Right atrium auricular region (tissue), 2 donors: ENCODE results near the gene HINT3. TPM values are rescaled to one million over a fixed set of nuclear protein-coding genes. Genes with fewer than 3 reads are reported as not detected.
"Not testable (repeated sequence)": the region's sequence is repeated elsewhere in the genome, so short reads cannot be mapped to it uniquely, and the experiment has no call there.

Source experiments
- DNase-seq: peaks from one replicate; pipeline ENCODE4 v3.0.0-alpha.2; 2019; ENCODE audit warnings: low spot score
- H3K27ac ChIP-seq, 2 donors: fragments of 200-600 bp; sonication (generic); 1 replicate in 1 of 2; 2 replicates in 1 of 2; pipeline ENCODE4 v1.5.1; 2016 to 2019
- H3K27me3 ChIP-seq, 2 donors: fragments of 200-600 bp; sonication (generic); one replicate each; pipeline versions ENCODE4 v1.5.1 to v1.6.0; 2017 to 2019
- H3K36me3 ChIP-seq: fragments of 200-600 bp; sonication (generic); one replicate; pipeline ENCODE4 v1.5.1; 2016
- H3K4me1 ChIP-seq, 2 donors: fragments of 200-600 bp; sonication (generic); one replicate each; pipeline versions ENCODE4 v1.5.1 to v1.6.0; 2017 to 2019
- H3K4me3 ChIP-seq, 2 donors: fragments of 200-600 bp; sonication (generic); 1 replicate in 1 of 2; 2 replicates in 1 of 2; pipeline ENCODE4 v1.5.1; 2017 to 2019; ENCODE audit warnings: mild to moderate bottlenecking in 1 of 2, moderate library complexity in 1 of 2
- H3K9me3 ChIP-seq, 2 donors: fragments of 200-600 bp; sonication (generic); one replicate each; pipeline ENCODE4 v1.5.1; 2019
- total RNA-seq, 2 donors: library from RNA; depleted of rRNA; stranded (reverse); fragments of >200 nt; gene quantifications; one replicate each; pipeline ENCODE4 v1.1.0, GENCODE V29; 2016
- TF ChIP-seq, protein P1 (sequence below), 2 donors: fragments of 200-600 bp; sonication (generic); IDR thresholded peaks; one replicate each; pipeline ENCODE4 v1.5.1; 2019; ENCODE audit warnings: antibody characterized with exemption in 2 of 2

Gene HINT3
- total RNA-seq, 2 donors from 2014 or later: 16.6 to 30.2 TPM

- Histone ChIP-seq H3K9me3 (no peaks in the 10 kb centered on the region), H3K4me1 (no peaks in the 10 kb centered on the region), H3K27me3 (no peaks in the 10 kb centered on the region), H3K4me3 (no peak overlapping the region), H3K27ac (no peak overlapping the region), H3K36me3 (peaks cover 57% of the 10 kb centered on the region)
- DNase-seq: no peak
- TF ChIP-seq, protein P1, sequence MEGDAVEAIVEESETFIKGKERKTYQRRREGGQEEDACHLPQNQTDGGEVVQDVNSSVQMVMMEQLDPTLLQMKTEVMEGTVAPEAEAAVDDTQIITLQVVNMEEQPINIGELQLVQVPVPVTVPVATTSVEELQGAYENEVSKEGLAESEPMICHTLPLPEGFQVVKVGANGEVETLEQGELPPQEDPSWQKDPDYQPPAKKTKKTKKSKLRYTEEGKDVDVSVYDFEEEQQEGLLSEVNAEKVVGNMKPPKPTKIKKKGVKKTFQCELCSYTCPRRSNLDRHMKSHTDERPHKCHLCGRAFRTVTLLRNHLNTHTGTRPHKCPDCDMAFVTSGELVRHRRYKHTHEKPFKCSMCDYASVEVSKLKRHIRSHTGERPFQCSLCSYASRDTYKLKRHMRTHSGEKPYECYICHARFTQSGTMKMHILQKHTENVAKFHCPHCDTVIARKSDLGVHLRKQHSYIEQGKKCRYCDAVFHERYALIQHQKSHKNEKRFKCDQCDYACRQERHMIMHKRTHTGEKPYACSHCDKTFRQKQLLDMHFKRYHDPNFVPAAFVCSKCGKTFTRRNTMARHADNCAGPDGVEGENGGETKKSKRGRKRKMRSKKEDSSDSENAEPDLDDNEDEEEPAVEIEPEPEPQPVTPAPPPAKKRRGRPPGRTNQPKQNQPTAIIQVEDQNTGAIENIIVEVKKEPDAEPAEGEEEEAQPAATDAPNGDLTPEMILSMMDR (IDR thresholded peaks at IDR 0.05): no peak
Observed at GRCh38 chr6:126015863-126016262, 59.3 kb downstream of the HINT3 start.

GRCh38 chr6:126016591-126016990 is 60.0 kb downstream of the HINT3 start:
- DNase-seq: no peak
- TF ChIP-seq, protein P1 (IDR thresholded peaks at IDR 0.05): no peak
- no peaks in the 10 kb centered on the region for H3K9me3 ChIP-seq

DNA sequence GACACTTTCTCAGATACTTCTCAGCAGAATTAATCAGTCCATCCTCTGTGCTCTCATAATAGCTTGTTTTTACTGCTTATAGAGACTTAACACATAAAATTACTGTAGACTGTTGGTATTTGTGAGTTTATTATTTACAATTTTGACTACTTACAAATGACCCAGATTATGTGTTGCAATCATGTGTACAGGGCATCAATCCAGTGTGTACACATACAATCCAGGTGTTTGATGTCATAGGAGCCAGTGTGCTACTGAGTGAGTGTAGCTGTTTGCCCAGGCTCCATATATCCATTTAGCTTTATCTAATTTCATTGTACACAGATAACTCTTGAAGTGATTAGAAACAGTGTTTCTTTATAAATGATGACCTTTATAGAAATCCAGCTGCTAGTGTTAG is 61.1 kb downstream of the HINT3 start:
- Histone ChIP-seq H3K27me3 (no peaks in the 10 kb centered on the region), H3K36me3 (peaks cover 56% of the 10 kb centered on the region), H3K4me1 (no peaks in the 10 kb centered on the region), H3K27ac (no peak overlapping the region), H3K9me3 (no peaks in the 10 kb centered on the region), H3K4me3 (no peak overlapping the region)
- TF ChIP-seq, protein P1 (IDR thresholded peaks at IDR 0.05): no peak
- no peak for DNase-seq

More at GRCh38 chr6:126016591-126016990, 60.0 kb downstream of the HINT3 start:
- Histone ChIP-seq H3K27me3 (no peaks in the 10 kb centered on the region), H3K27ac (no peak overlapping the region), H3K4me1 (no peaks in the 10 kb centered on the region), H3K36me3 (peaks cover 57% of the 10 kb centered on the region), H3K4me3 (no peak overlapping the region)

DNA sequence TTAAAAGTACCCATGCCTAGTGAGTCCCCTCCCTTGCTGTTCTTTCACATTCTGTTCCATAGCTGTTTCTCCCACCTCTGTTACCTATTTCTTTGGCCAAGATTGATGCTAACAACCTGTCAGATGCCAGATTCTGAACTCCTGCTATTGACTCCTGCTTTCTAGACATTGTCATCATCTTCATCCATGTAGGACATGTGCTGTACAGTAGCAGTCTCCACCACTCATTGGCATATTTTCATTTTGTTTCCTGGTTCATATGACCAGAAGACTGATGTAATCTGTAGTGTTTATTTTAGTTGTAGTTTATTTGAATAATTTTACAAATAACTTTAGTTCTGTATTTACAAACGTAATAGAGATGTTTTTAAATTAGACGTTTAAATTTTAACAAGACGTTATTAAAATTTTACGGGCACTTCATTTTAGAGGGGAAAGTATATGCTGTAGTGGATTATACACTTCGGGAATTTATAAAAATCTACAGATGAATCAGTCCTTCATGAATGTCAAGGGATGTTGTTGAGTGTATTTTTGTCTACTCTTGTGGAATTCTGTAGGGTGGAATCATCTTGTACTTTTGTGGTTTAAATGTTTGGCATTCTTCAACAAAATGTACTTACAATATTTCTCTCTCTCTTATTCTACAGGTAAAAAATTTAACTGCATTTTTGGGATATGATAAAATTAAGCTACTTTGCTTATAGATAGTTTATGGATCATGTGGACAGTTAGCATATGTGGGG is 63.9 kb downstream of the HINT3 start:
- TF ChIP-seq, protein P1 (IDR thresholded peaks at IDR 0.05): no peak
- no peak overlapping the region for H3K27ac ChIP-seq
- no peaks in the 10 kb centered on the region for H3K27me3 ChIP-seq
- H3K9me3 ChIP-seq: no peaks in the 10 kb centered on the region
- H3K36me3 ChIP-seq: peaks cover 50% of the 10 kb centered on the region
- H3K4me3 ChIP-seq: no peak overlapping the region
- no peak for DNase-seq
- no peaks in the 10 kb centered on the region for H3K4me1 ChIP-seq

- H3K27me3 ChIP-seq, H3K27ac ChIP-seq, H3K4me3 ChIP-seq, DNase-seq, H3K4me1 ChIP-seq, H3K9me3 ChIP-seq: not testable (repeated sequence)
- H3K36me3 ChIP-seq: peaks cover 46% of the 10 kb centered on the region
Observed at GRCh38 chr6:126023474-126023873, 66.9 kb downstream of the HINT3 start.

GRCh38 chr6:126026001-126026400 is 69.4 kb downstream of the HINT3 start:
- Histone ChIP-seq H3K36me3 (peaks cover 29% of the 10 kb centered on the region), H3K27me3 (no peaks in the 10 kb centered on the region), H3K27ac (no peak overlapping the region), H3K4me1 (peaks cover 0 to 4% of the 10 kb centered on the region in 2 donors), H3K4me3 (no peak overlapping the region), H3K9me3 (no peaks in the 10 kb centered on the region)
- TF ChIP-seq, protein P1 (IDR thresholded peaks at IDR 0.05): no peak
- no peak for DNase-seq
